DOHH2 (cell line): Measurements from ENCODE around the gene MICAL2.

Source experiments
- CTCF ChIP-seq: fragments of 200-600 bp; sonication (generic); IDR thresholded peaks from one replicate; pipeline ENCODE4 v1.5.1; 2014; ENCODE audit warnings: antibody characterized with exemption, mild to moderate bottlenecking, low read depth, low read length; ENCODE audit not compliant: poor library complexity, severe bottlenecking
- EZH2phosphoT487 ChIP-seq: fragments of 200-600 bp; sonication (generic); IDR thresholded peaks from 2 replicates; pipeline ENCODE4 v1.6.1; 2017; ENCODE audit warnings: borderline replicate concordance, mild to moderate bottlenecking, antibody characterized with exemption, low read length, moderate library complexity, mixed read lengths

- TF ChIP-seq CTCF (no peak), EZH2phosphoT487 (no peak)
These were observed 13.2 kb upstream of the MICAL2 start for GRCh38 chr11:12097219-12097618.
